Mucosa of rectum (tissue), 2 donors: ENCODE data around the gene GSPT2.
"Not testable (repeated sequence)": the region's sequence is repeated elsewhere in the genome, so short reads cannot be mapped to it uniquely, and the experiment has no call there.

Experiments
- H3K27ac ChIP-seq, 2 donors: one replicate each; pipeline ENCODE4 v1.7.0; 2013; ENCODE audit warnings: inconsistent platforms in 2 of 2, low read depth in 2 of 2, low read length in 2 of 2
- H3K27me3 ChIP-seq, 2 donors: one replicate each; pipeline ENCODE4 v1.7.0; 2013; ENCODE audit warnings: low read length in 2 of 2; ENCODE audit not compliant: control insufficient read depth in 2 of 2, insufficient read depth in 2 of 2
- H3K36me3 ChIP-seq, 2 donors: one replicate each; pipeline ENCODE4 v1.7.0; 2013; ENCODE audit warnings: low read length in 2 of 2; ENCODE audit not compliant: control insufficient read depth in 2 of 2, insufficient read depth in 2 of 2
- H3K4me1 ChIP-seq, 2 donors: one replicate each; pipeline ENCODE4 v1.7.0; 2013; ENCODE audit warnings: low read length in 2 of 2, mild to moderate bottlenecking in 1 of 2; ENCODE audit not compliant: control insufficient read depth in 2 of 2, insufficient read depth in 2 of 2
- H3K4me3 ChIP-seq, 2 donors: one replicate each; pipeline ENCODE4 v1.7.0; 2013; ENCODE audit warnings: low read length in 2 of 2
- H3K9ac ChIP-seq, 2 donors: one replicate each; pipeline ENCODE4 v1.7.0; 2013; ENCODE audit warnings: low read length in 2 of 2, low read depth in 1 of 2, mild to moderate bottlenecking in 1 of 2
- H3K9me3 ChIP-seq, 2 donors: one replicate each; pipeline ENCODE4 v1.7.0; 2013; ENCODE audit warnings: low read length in 2 of 2; ENCODE audit not compliant: control insufficient read depth in 2 of 2
- donor health status: healthy.
- donor health status: Normal muscosa, but diverticular disease.

The GSPT2 gene

DNA sequence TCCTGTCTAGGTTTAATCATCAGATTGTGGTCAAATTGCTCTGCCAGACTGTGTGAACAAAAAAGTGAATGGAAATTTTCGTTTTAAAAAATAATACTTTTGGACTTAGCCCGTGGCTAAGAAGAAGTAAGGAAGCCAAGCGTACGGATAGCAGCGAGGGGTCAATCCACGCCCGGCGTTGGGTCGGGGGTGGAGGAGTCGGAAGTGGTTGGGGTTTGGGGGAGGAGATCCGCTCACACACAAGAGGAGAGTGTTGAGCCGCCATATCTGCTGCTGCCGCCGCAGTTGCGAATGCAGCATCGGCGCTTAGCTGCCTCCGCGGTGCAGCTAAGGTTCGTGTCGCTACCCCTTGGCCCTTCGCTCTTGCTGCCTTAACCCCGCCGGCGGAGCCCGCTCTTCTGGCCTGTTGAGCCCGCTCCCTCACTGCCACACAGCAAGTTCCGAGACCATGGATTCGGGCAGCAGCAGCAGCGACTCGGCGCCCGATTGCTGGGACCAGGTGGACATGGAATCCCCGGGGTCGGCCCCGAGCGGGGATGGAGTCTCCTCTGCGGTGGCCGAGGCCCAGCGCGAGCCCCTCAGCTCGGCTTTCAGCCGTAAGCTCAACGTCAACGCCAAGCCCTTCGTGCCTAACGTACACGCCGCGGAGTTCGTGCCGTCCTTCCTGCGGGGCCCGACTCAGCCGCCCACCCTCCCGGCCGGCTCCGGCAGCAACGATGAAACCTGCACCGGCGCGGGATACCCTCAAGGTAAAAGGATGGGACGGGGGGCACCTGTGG, at the start of gene GSPT2:
GSPT2 (plus strand) TSS at position 264 of the 779 bp plus-strand sequence; CDS start at position 449, 185 bp downstream.
- peaks cover 0 to 2% of the 10 kb centered on the region in 2 donors for H3K4me1 ChIP-seq
- H3K27ac ChIP-seq: peak within 1 kb of the TSS; percentile 35 to 47
- H3K36me3 ChIP-seq: no peaks in the 10 kb centered on the region
- H3K27me3 ChIP-seq: peaks cover 0 to 9% of the 10 kb centered on the region in 2 donors
- H3K9me3 ChIP-seq: no peaks in the 10 kb centered on the region
- peak within 1 kb of the TSS; percentile 76 to 80 for H3K4me3 ChIP-seq
- H3K9ac ChIP-seq: peak within 1 kb of the TSS; percentile 44 to 69

GRCh38 chrX:51694254-51694653, 49.0 kb upstream of the GSPT2 start:
- Histone ChIP-seq H3K9ac (no peak overlapping the region), H3K27me3 (peaks cover 0 to 2% of the 10 kb centered on the region in 2 donors), H3K4me3 (no peak overlapping the region), H3K36me3 (no peaks in the 10 kb centered on the region), H3K27ac (no peak overlapping the region), H3K9me3 (no peaks in the 10 kb centered on the region), H3K4me1 (no peaks in the 10 kb centered on the region)

- Histone ChIP-seq H3K9ac (no peak overlapping the region), H3K4me3 (no peak overlapping the region), H3K4me1 (no peaks in the 10 kb centered on the region), H3K27ac (no peak overlapping the region), H3K36me3 (no peaks in the 10 kb centered on the region), H3K27me3 (peaks cover 2 to 4% of the 10 kb centered on the region in 2 donors), H3K9me3 (no peaks in the 10 kb centered on the region)
These were observed 45.8 kb upstream of the GSPT2 start for GRCh38 chrX:51697397-51697796.

DNA sequence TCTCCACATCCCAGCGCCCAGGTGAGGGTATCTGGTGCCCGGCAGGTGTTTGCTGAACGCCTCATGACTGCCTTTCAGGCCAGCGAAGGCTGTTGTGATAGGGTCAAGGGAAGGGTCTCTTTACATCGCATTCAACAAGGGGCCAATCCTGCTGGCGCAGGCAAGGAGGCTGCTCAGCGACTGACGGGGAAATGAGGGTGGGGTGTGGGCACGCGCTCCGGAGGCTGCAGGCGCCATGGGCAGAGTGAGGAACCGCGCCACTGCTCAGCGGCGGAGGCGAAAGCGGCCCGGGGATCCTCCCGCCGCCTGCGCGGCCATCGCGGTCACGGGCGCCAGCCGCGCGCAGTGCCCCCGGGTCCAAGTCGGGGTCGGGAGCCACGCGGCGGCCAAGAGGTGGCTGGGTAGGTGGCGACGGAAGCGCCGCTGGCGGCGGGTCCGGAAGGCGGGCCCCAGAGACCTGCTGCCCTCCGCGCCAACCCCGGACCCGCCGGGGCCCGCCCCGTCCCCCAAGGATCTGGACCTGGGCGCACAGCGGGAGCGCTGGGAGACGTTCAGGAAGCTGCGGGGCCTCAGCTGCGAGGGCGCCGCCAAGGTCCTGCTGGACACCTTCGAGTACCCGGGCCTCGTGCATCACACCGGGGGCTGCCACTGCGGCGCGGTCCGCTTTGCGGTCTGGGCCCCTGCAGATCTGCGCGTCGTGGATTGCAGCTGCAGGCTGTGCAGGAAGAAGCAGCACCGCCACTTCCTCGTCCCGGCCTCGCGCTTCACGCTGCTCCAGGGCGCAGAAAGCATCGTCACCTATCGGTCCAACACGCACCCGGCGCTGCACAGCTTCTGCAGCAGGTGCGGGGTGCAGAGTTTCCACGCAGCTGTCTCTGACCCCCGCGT, 32.7 kb upstream of the GSPT2 start, which contains the start of gene CENPVL1:
CENPVL1 (plus strand) TSS at position 236 of the 888 bp plus-strand sequence; CDS start at position 236, 0 bp downstream.
- H3K27ac ChIP-seq, H3K9me3 ChIP-seq, H3K36me3 ChIP-seq, H3K27me3 ChIP-seq, H3K9ac ChIP-seq, H3K4me1 ChIP-seq, H3K4me3 ChIP-seq: not testable (repeated sequence)

DNA sequence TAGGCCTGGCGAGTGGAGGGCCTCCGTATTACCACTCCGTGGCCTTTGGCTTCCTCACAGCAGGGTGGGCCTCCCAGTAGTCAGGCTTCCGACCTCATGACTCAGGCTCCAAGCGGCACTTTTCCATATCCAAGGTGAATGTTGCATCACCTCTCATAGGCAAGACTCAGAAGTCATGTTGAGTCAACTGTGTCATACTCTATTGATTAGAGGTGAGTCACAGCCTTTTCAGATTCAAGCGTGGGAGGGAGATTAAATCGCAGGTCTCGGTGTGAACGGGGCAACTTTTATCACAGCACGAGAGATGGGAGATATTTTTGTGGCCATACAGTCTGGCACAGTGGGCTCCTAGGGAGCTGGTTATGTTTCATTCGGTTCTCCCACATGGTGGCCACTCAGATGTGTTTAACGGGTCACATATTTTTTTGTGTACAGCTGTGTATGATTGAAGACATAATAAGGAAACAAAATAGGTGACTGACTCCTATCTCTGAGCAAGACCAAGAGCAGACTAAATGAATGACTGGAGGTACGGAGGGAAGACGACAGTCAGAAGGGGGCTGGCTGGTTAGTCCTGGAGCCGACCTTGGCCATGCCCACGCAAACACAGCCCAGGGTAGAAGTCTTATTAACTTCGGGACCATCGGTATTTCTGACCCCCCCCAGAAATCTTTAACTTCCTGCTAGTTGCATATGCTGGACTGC, 30.1 kb upstream of the GSPT2 start:
- H3K9me3 ChIP-seq, H3K9ac ChIP-seq, H3K27ac ChIP-seq, H3K4me1 ChIP-seq, H3K36me3 ChIP-seq, H3K4me3 ChIP-seq, H3K27me3 ChIP-seq: not testable (repeated sequence)

- Histone ChIP-seq H3K4me1 (no peaks in the 10 kb centered on the region), H3K27ac (no peak overlapping the region), H3K36me3 (no peaks in the 10 kb centered on the region), H3K9me3 (no peaks in the 10 kb centered on the region), H3K9ac (no peak overlapping the region), H3K4me3 (no peak overlapping the region), H3K27me3 (peaks cover 6 to 10% of the 10 kb centered on the region in 2 donors)
These were observed 15.0 kb upstream of the GSPT2 start for GRCh38 chrX:51728202-51728601.

DNA sequence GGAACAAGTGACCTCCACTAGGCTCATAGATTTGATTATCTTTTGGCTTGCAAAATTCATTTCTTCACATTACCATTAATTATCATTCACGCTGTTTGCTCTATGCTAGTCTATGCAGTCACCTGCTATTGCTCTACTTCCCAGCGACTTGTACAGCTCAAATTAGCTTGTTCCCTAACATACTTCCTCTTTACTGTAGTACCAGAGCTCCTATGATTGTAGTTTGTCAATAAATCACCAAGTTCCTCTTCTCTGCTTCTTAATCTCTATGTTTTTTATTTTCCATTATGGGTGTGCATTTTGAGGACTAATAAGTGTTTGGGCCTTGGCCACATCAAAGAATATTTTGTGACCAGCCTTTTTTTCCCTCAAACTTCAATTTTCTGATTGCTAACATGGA, 6.2 kb upstream of the GSPT2 start:
- Histone ChIP-seq H3K36me3 (no peaks in the 10 kb centered on the region), H3K27ac (no peak overlapping the region), H3K27me3 (peaks cover 7 to 22% of the 10 kb centered on the region in 2 donors), H3K9ac (no peak overlapping the region), H3K4me3 (no peak overlapping the region), H3K9me3 (no peaks in the 10 kb centered on the region), H3K4me1 (no peaks in the 10 kb centered on the region)

GRCh38 chrX:51742586-51742985, 656 bp upstream of the GSPT2 start:
- no peaks in the 10 kb centered on the region for H3K9me3 ChIP-seq
- no peak overlapping the region for H3K27ac ChIP-seq
- H3K36me3 ChIP-seq: no peaks in the 10 kb centered on the region
- H3K9ac ChIP-seq: no peak overlapping the region
- peaks cover 0 to 2% of the 10 kb centered on the region in 2 donors for H3K4me1 ChIP-seq
- H3K27me3 ChIP-seq: peaks cover 0 to 9% of the 10 kb centered on the region in 2 donors
- H3K4me3 ChIP-seq: peak overlapping the region; percentile 76 to 80

- no peaks in the 10 kb centered on the region for H3K9me3 ChIP-seq
- H3K27me3 ChIP-seq: no peaks in the 10 kb centered on the region
- peaks cover 0 to 2% of the 10 kb centered on the region in 2 donors for H3K4me1 ChIP-seq
- H3K9ac ChIP-seq: no peak overlapping the region
- no peak overlapping the region for H3K27ac ChIP-seq
- H3K4me3 ChIP-seq: no peak overlapping the region
- no peaks in the 10 kb centered on the region for H3K36me3 ChIP-seq
These were observed 4.4 kb downstream of the GSPT2 start for GRCh38 chrX:51747671-51748070.
